A549 (cell line): ENCODE results near the gene EPB41L1.

Experiments
- MAFK ChIP-seq: fragments of 450-650 bp; IDR thresholded peaks from 2 replicates; pipeline ENCODE4 v1.6.1; 2014; ENCODE audit not compliant: partially characterized antibody
- TF ChIP-seq, protein P1 (sequence below): IDR thresholded peaks from 2 replicates; pipeline ENCODE4 v1.6.1; 2012
- TF ChIP-seq, protein P2 (sequence below): fragments of >200 bp; sonication (Bioruptor Twin); formaldehyde crosslinking; IDR thresholded peaks from 3 replicates; pipeline ENCODE4 v1.5.1; 2016

GRCh38 chr20:36129160-36129543, 25.4 kb upstream of the EPB41L1 start:
- no peak for TF ChIP-seq MAFK
- TF ChIP-seq, protein P1, sequence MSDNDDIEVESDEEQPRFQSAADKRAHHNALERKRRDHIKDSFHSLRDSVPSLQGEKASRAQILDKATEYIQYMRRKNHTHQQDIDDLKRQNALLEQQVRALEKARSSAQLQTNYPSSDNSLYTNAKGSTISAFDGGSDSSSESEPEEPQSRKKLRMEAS: no peak
- TF ChIP-seq, protein P2, sequence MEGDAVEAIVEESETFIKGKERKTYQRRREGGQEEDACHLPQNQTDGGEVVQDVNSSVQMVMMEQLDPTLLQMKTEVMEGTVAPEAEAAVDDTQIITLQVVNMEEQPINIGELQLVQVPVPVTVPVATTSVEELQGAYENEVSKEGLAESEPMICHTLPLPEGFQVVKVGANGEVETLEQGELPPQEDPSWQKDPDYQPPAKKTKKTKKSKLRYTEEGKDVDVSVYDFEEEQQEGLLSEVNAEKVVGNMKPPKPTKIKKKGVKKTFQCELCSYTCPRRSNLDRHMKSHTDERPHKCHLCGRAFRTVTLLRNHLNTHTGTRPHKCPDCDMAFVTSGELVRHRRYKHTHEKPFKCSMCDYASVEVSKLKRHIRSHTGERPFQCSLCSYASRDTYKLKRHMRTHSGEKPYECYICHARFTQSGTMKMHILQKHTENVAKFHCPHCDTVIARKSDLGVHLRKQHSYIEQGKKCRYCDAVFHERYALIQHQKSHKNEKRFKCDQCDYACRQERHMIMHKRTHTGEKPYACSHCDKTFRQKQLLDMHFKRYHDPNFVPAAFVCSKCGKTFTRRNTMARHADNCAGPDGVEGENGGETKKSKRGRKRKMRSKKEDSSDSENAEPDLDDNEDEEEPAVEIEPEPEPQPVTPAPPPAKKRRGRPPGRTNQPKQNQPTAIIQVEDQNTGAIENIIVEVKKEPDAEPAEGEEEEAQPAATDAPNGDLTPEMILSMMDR: no peak
